Measurements from ENCODE around the gene MRPL19.

GRCh38 chr2:75657798-75658197, 11.2 kb downstream of the MRPL19 start:
- TF ChIP-seq, protein P1, sequence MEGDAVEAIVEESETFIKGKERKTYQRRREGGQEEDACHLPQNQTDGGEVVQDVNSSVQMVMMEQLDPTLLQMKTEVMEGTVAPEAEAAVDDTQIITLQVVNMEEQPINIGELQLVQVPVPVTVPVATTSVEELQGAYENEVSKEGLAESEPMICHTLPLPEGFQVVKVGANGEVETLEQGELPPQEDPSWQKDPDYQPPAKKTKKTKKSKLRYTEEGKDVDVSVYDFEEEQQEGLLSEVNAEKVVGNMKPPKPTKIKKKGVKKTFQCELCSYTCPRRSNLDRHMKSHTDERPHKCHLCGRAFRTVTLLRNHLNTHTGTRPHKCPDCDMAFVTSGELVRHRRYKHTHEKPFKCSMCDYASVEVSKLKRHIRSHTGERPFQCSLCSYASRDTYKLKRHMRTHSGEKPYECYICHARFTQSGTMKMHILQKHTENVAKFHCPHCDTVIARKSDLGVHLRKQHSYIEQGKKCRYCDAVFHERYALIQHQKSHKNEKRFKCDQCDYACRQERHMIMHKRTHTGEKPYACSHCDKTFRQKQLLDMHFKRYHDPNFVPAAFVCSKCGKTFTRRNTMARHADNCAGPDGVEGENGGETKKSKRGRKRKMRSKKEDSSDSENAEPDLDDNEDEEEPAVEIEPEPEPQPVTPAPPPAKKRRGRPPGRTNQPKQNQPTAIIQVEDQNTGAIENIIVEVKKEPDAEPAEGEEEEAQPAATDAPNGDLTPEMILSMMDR (IDR thresholded peaks at IDR 0.05): no peak
- no peak for TF ChIP-seq POLR2A (IDR thresholded peaks at IDR 0.05)

Measured in thyroid gland (tissue), 4 donors.